ENCODE data around the gene AMOT.

- TF ChIP-seq POLR2A (IDR thresholded peaks at IDR 0.05) (no peak), CTCF (IDR thresholded peaks at IDR 0.05) (no peak)
These were observed 54.6 kb downstream of the AMOT start for GRCh38 chrX:112786076-112786475.
